T follicular helper cell (primary cell): ENCODE measurements around the gene MRPS34.

Source experiments
- DNase-seq: peaks from one replicate; pipeline ENCODE4 v3.0.0-alpha.2; 2020; ENCODE audit warnings: low read depth

MRPS34 gene

GRCh38 chr16:1727651-1728624, 45.0 kb downstream of the MRPS34 start:
- no peak for DNase-seq

GRCh38 chr16:1726661-1727502, 46.1 kb downstream of the MRPS34 start:
- DNase-seq: no peak

- DNase-seq: no peak
Measured at GRCh38 chr16:1724491-1724890, 48.4 kb downstream of the MRPS34 start.

GRCh38 chr16:1723450-1724147, 49.3 kb downstream of the MRPS34 start:
- peak; percentile 36 for DNase-seq
